RWPE1 (cell line): ENCODE data around the gene LMO7.

Experiments
- CTCF ChIA-PET: fragments of 350-600 bp; sonication (Branson Sonifier 250); formaldehyde crosslinking; extraction: SDS; loops from one replicate; lab custom pipeline; 2021; lab: Yijun Ruan, JAX
- POLR2A ChIA-PET: fragments of 400-600 bp; formaldehyde crosslinking; extraction: SDS; loops from one replicate; lab custom pipeline; 2020; ENCODE audit warnings: antibody characterized with exemption; ENCODE audit not compliant: low non-redundant PET; lab: Yijun Ruan, JAX
- DNase-seq: peaks from one replicate; pipeline ENCODE4 v3.0.0; 2012; ENCODE audit warnings: low spot score
- H3K27ac ChIP-seq: fragments of 450-650 bp; 2 replicates; pipeline ENCODE4 v1.5.1; 2017
- CTCF ChIP-seq: fragments of 450-650 bp; conservative IDR thresholded peaks from 2 replicates; pipeline ENCODE4 v1.5.1; 2017; ENCODE audit warnings: low read depth, mild to moderate bottlenecking

LMO7 gene

GRCh38 chr13:75830842-75831241 lies 194.7 kb downstream of the LMO7 start:
- no peak overlapping the region for H3K27ac ChIP-seq
- ChIA-PET CTCF (no interaction called here), POLR2A (no interaction called here)
- no peak for TF ChIP-seq CTCF
- no peak for DNase-seq

- no peak for TF ChIP-seq CTCF
- DNase-seq: no peak
- H3K27ac ChIP-seq: no peak overlapping the region
- ChIA-PET POLR2A (no interaction called here), CTCF (no interaction called here)
Observed at GRCh38 chr13:75831389-75831788, 195.3 kb downstream of the LMO7 start.

- no peak for TF ChIP-seq CTCF
- ChIA-PET POLR2A (no interaction called here), CTCF (no interaction called here)
- no peak for DNase-seq
- H3K27ac ChIP-seq: no peak overlapping the region
Observed at GRCh38 chr13:75832812-75833211, 196.7 kb downstream of the LMO7 start.

- no peak overlapping the region for H3K27ac ChIP-seq
- ChIA-PET POLR2A (no interaction called here), CTCF (interaction anchor here (1.3 kb wide), 1 partner anchor 34 kb away, joined by 4 read pairs; no protein-coding TSS in a partner anchor)
- no peak for DNase-seq
- no peak for TF ChIP-seq CTCF
Observed at GRCh38 chr13:75836441-75836840, 200.3 kb downstream of the LMO7 start.

GRCh38 chr13:75838366-75839005 lies 202.4 kb downstream of the LMO7 start:
- no peak for TF ChIP-seq CTCF
- ChIA-PET POLR2A (no interaction called here), CTCF (interaction anchor here (0.6 kb wide), 1 partner anchor 151 kb away, joined by 3 read pairs; no protein-coding TSS in a partner anchor)
- H3K27ac ChIP-seq: no peak overlapping the region
- DNase-seq: no peak

- no peak for DNase-seq
- no peak for TF ChIP-seq CTCF
- no peak overlapping the region for H3K27ac ChIP-seq
- POLR2A ChIA-PET: no interaction called here
- CTCF ChIA-PET: interaction anchor here (0.6 kb wide), 1 partner anchor 36 kb away, joined by 7 read pairs; no protein-coding TSS in a partner anchor
Observed at GRCh38 chr13:75839406-75839805, 203.3 kb downstream of the LMO7 start.
